GM21529 (cell line): ENCODE data around the gene SNX5.

Experiments used
- ATAC-seq: cut with Tn5 transposase; IDR thresholded peaks from one replicate; pipeline ENCODE4 v1.9.1; 2021; ENCODE audit not compliant: unreplicated experiment

The SNX5 gene

DNA sequence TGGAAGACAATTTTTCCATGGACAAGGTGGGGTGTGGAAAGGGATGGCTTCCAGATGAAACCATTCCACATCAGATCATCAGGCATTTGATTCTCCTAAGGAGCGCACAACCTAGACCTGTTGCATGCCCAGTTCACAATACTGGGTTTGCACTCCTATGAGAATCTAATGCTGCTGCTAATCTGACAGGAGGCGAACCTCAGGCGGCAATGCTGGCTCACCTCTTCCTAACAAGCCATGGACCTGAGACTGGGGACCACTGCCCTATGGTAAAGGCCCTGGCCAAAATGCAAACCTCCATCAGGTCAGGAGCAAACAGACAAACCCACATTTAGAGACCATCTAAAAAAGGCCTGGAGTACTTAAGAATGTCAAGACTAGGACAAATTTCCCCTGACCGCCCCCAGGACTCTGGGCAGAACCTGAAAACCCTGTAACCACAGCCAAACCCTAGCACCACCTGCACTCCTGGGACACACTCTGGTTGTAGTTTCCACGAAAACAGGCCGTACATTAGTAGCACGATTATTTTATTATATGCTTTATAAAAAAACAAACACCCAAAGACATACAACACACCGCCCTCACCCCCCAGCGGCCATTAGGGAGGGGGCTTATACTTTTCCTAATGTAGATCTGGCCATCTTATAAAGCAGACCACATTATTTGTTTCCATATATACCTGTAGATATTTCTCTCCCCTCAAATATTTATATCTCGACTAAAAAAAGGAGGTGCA, 27.3 kb downstream of the SNX5 start:
- no peak for ATAC-seq

- no peak for ATAC-seq
These were observed 28.2 kb downstream of the SNX5 start for GRCh38 chr20:17940224-17940971.

- no peak for ATAC-seq
These were observed 28.9 kb downstream of the SNX5 start for GRCh38 chr20:17939622-17940223.

- ATAC-seq: peak; percentile 78
These were observed 29.5 kb downstream of the SNX5 start for GRCh38 chr20:17938871-17939619.

GRCh38 chr20:17936761-17937732, 31.5 kb downstream of the SNX5 start:
- ATAC-seq: no peak

GRCh38 chr20:17936286-17936760, 32.3 kb downstream of the SNX5 start:
- no peak for ATAC-seq

GRCh38 chr20:17935761-17936160, 32.8 kb downstream of the SNX5 start:
- no peak for ATAC-seq

DNA sequence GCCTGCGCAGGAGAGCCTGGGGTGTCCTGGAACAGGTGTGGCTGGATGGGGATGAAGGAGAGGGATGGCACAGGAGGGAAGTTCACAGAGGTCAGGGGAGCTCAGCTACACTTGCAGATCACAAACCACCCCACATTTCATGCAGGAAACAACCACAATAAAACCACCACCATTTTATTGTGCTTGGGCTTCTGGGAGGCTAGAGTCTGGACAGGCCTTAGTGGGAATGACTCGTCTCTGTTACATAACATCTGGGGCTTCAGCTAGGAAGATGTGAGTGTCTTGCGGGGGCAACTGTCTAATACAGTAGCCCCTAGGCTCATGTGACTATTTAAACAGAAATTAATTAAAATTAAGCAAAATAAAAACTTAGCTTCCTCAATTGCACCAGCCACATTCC, 33.4 kb downstream of the SNX5 start:
- no peak for ATAC-seq

- ATAC-seq: no peak
These were observed 34.3 kb downstream of the SNX5 start for GRCh38 chr20:17934141-17934862.

DNA sequence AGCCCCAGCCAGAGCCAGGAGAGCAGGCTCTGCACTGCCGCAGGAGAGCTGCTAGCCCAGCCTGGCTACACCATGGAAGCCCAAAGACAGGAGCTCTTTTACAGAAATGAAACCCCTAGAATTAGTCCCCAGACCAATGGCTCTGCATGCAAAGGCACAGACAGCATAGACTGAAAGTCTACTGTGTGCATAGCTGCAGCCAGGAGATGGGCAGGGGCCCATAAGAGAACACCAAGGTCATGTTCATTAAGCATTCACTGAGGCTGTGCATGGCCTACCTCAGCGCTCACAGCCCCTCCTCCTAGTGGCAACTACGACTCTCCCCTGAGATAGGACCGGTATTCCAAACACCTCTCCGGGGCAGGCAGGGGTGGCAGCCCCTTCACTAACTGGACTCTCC, 34.9 kb downstream of the SNX5 start:
- peak; percentile 59 for ATAC-seq

- no peak for ATAC-seq
These were observed 35.5 kb downstream of the SNX5 start for GRCh38 chr20:17933121-17933520.

- ATAC-seq: no peak
These were observed 36.2 kb downstream of the SNX5 start for GRCh38 chr20:17932396-17932795.

GRCh38 chr20:17931513-17931912, 37.1 kb downstream of the SNX5 start:
- no peak for ATAC-seq

GRCh38 chr20:17928633-17929311, 39.8 kb downstream of the SNX5 start:
- ATAC-seq: no peak

DNA sequence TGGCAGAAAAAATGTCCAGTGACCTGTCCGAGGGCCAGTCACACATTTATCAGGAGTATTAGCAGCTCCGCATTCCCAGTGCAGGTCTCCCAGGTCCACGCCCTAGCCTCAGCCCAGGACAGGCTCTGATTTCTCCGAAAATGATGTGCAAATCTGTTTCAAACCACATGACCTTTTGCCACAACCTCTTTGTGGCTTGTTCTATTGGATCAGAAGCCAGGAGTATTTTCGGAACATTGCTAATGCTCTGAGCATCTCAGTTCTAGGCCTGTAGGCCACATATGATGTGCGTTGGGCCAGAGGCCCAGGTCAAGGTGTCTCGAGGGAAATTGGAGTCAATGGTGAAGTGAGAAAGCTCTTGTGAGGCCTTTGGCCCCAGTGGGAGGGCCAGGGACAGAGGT, 40.4 kb downstream of the SNX5 start:
- ATAC-seq: no peak

DNA sequence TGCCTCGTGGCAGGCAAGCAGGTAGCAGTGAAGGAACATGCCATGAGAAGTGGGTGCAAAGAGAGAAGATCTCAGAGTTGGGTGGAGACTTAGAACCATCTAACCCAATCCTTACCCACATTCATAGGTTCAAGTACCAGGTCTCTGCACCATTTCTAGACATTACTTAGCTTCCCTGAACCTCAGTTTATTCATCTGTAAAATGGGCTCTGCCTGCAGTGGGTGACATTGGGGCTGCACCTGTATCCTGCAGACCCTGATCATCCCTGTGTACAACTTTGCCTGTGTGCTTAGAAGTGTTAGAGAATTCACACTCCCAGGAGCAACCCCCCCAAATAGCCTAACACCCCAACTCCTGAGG, 42.7 kb downstream of the SNX5 start:
- ATAC-seq: no peak

GRCh38 chr20:17925141-17925939, 43.3 kb downstream of the SNX5 start:
- ATAC-seq: no peak

DNA sequence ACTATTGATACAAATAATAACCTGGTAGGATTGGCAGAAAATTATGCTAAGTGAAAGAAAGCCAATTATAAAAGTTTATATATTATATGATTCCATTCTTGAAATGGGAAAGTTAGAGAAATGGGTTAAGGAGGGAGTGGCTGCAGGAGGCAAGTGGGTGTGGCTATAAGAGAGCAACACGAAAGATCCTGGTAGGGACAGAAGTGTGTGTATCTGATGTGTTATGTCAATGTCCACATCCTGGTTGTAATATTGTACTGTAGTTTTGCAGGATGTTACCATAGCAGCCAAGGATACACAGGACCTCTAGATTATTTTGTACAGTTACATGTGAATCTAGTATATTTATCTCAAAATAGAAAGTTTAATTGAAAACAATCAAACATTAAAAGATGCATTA, 46.8 kb downstream of the SNX5 start:
- no peak for ATAC-seq
